HG03108 (cell line): ENCODE results near the gene SUGCT.
"Not testable (repeated sequence)": the region's sequence is repeated elsewhere in the genome, so short reads cannot be mapped to it uniquely, and the experiment has no call there.

Experiments used
- ATAC-seq: cut with Tn5 transposase; IDR thresholded peaks from one replicate; pipeline ENCODE4 v1.9.1; 2021; ENCODE audit warnings: moderate library complexity; ENCODE audit not compliant: unreplicated experiment

SUGCT gene

DNA sequence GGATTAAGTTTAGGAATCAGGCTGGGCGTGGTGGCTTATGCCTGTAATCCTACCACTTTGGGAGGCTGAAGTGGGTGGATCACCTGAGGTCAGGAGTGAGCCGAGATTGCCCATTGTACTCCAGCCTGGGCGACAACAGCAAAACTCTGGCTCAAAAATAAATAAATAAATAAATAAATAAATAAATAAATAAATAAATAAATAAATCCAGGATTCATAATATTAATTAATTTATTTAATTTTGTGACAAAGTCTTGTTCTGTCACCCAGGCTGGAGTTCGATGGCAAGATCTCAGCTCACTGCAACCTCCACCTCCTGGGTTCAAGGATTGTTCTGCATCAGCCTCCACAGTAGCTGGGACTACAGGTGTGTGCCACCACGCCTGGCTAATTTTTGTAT lies 4.2 kb downstream of the SUGCT start:
- no peak for ATAC-seq

DNA sequence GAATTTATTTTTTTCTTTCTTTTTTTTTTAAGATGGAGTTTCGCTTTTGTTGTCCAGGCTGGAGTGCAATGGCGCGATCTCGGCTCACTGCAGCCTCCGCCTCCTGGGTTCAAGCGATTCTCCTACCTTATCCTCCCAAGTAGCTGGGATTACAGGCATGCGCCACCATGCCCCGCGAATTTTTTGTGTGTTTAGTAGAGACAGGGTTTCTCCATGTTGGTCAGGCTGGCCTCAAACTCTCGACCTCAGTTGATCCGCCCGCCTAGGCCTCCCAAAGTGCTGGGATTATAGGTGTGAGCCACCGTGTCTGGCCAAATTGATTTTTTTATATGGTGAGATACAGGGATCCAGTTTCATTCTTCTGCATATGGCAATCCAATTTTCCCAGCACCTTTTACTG lies 5.1 kb downstream of the SUGCT start:
- ATAC-seq, result not testable (repeated sequence)

DNA sequence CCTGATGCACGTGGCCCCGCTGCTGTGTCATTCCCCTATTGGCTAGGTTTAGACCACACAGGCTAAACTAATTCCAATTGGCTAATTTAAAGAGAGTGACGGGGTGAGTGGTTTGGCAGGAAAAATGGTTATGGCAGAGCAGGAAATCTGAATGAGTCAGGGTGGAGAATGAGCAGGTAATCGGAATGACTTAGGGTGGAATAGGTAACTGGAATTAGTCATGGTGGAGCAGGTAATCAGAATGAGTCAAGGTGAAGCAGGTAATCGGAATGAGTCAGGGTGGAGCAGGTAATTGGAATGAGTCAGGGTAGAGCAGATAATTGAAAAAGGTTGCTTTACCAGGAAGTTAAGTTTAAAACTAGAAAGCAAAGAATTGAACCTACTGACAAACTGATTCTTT lies 7.1 kb downstream of the SUGCT start:
- ATAC-seq, result not testable (repeated sequence)

DNA sequence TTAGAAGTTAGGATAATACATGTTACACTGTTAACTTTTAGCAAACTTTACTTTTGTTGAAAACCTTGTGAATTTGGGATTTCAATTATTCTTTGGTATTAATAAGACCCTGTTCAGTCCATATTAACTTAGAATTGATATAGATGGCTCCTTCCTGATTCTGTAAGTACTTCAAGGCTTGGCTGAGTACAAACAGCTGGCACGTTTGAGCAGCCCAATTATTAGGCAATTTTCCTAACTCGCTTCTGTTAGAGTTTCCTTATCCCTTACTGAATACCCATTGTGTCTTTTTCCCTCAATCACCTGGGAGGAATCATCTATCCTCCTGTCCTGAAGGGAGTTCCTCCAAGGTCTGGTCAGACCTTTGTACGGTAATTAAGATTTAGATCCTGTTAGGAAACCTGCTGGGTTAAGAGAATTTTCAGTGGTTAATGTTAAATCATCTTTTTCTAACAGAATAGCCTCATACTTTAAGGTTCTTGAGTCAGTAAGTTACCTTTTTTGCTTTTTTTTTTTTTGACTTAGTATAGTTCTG lies 10.9 kb downstream of the SUGCT start:
- not testable (repeated sequence) for ATAC-seq

DNA sequence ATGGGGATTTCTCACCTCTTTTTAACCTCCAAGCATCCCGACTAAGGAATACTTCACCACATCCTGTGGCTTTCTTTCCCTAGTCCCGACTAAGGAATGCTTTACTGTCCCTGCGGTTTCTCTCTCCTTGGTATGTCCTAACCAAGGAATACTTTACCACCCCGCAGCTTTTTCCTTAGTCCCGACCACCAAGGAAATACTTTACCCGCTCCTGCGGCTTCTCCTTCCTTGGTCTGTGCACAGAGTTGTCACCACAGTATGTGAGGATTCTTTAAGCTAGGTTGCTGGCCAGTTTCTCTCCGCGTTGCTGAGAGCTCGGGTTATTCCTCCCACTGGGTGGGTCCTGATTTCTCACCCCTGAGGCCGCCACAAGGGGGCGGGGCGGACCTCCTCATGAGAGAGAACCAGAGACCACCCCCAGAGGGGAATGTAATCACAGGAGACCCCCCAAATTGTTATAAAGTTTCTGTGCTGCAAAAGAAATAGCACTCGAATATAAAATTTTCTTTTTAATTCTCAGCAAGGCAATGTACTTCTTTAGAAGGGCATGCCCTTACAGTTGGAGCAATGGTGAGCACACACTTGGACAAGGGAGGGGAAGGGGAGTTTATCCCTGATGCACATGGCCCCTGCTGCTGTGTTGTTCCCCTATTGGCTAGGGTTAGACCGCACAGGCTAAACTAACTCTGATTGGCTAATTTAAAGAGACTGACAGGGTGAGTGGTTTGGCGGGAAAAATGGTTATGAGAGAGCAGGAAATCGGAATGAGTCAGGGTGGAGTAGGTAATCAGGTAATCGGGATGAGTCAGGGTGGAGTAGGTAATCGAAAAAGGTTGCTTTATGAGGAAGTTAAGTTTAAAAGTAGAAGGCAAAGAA lies 12.8 kb downstream of the SUGCT start:
- no peak for ATAC-seq

DNA sequence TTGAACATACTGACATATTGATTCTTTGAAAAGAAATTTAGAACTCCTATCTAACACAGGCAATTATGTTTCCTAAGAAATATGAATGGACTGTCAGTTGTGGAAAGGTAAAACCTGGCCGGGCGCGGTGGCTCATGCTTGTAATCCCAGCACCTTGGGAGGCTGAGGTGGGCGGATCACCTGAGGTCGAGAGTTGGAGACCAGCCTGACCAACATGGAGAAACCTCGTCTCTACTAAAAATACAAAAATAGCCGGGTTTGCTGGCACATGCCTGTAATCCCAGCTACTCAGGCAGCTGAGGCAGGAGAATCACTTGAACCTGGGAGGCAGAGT lies 13.4 kb downstream of the SUGCT start:
- not testable (repeated sequence) for ATAC-seq

DNA sequence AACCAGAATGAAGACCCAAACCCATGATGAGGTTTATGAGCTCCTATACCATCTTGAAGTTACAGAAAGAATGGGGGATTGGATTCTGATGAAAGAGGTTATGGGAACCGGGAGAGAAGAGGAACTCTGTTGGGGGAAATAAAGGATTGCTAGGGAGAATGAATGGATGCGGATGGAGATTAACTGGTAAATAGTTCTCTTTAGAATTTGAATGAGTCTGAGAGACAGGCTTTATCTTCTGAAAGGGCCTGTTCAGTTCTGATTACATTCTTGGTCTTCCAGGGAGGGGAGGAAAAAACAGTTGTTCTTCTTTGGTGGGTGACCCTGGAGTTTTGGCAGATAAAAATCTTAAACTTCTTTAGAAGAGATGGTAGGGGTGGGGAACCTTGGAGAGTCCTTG lies 13.9 kb downstream of the SUGCT start:
- no peak for ATAC-seq

DNA sequence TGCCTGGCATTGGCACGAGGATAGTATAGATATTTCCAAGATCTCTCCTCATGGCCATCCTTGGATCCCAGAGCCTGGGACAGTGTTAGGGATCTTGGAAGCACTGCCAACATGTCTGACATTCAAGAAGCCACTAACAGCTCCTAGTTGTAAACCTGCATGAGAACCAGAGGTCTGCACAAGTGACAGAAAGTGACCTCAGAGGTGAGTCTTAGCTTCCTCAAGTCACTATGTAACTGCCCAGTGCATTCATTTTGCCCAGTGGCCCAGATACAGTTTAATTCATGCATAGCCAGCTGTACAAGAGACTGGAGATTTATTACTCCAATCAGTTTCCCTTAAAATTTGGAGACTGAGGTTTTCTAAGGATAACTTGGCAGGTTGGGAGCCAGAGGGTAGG lies 16.7 kb downstream of the SUGCT start:
- no peak for ATAC-seq

DNA sequence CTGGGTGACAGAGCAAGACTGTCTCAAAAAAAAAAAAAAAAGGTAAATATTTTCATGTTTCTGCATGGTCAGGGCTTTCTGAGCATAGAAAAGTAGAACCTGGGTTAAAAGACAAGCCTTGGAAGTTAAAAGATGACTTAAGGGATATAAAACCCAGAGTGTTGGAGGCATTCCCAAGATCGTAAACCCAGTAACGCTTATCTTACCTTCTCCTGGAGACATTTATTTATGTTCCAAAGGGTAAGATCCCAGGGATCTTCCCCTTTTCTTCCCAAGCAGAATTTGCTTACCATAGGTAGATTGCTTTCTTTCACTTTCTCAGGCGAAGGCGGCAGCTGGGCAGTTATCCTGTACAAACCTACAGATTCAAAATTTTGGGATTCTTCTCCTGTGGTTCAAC lies 22.2 kb downstream of the SUGCT start:
- no peak for ATAC-seq

DNA sequence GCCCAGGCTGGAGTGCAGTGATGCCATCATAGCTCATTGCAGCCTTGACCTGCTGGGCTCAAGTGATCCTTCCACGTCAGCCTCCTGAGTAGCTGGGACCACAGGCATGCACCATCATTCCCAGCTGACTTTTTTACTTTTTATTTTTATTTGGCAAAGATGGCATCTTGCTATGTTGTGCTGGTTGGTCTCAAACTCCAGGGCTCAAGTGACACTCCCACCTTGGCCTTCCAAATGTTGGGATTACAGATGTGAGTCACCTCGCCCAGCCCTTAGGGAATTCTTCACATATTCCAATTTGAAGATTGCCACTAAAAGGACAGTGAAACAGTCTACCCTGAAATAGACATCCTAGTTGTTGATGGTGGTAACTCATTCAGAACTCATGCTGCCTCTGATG lies 27.7 kb downstream of the SUGCT start:
- no peak for ATAC-seq

DNA sequence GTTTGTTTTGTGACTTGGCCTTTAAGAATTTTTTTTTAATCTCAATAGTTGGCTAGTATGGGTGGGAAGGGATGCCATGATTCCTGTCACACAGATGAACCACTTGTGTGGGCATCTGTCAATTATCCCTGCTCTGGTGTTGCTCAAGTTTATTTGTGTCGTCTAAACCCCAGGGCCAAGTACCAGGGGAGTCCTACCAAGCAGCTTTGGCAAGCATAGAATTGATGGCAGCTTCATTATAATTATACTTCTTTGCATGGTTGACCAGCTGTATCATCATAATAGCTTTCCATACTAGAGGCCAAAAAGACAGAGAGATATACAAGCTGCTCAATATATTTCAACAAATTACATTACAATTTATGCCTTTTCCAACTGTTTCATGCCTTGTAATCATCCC lies 30.4 kb downstream of the SUGCT start:
- ATAC-seq, result no peak

DNA sequence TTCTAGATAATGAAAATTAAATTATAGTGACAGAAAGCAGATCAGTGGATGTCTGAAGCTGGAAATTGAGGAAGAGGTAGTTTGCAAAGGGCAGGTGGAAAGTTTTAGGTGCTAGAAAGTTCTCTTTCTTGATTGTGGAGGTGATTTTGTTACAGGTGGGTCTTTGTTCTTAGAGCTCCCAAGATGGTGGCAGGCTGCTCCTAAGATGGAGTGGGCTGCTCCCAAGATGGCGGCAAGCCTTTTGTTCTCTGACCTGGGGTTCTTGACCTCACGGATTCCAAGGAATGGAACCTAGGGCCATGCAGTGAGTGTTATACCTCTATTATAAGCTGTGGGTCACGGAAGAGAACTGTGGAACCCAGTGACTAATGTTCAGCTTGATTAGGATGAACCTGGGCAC lies 32.5 kb downstream of the SUGCT start:
- no peak for ATAC-seq

DNA sequence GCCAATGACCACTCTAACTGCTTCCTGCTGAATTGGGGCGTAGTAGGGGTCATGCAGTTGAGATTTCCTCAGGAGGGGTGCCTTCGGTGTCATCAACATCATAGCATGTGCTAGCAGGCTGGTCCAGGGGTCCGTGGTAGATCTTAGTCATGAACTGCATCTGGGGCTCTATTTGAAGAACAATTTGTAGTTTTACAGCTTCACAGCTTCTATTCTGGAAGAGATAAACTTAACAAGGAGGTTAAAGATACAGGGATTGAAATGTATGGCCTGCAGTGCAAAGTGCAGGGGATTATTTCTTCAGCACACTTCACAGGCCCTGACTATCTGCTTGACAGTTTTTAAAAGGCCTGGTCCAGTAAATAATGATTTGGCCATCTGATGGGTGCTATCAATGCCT lies 33.5 kb downstream of the SUGCT start:
- ATAC-seq, result not testable (repeated sequence)

DNA sequence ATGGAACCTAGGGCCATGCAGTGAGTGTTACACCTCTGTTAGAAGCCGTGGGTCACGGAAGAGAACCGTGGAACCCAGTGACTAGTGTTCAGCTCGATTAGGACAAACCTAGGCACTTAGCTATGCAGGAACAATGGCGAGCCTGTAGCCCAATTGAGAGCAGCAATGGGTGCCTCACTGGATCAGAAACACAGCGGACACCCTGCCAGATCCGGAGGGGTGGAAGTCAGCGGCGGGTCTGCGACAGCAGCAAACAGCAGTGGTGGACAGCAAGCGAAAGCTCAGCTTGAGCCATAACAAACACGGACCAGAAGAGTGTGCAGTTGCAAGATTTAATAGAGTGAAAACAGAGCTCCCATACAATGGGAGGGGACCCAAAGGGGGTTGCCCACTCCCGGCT lies 38.3 kb downstream of the SUGCT start:
- not testable (repeated sequence) for ATAC-seq

DNA sequence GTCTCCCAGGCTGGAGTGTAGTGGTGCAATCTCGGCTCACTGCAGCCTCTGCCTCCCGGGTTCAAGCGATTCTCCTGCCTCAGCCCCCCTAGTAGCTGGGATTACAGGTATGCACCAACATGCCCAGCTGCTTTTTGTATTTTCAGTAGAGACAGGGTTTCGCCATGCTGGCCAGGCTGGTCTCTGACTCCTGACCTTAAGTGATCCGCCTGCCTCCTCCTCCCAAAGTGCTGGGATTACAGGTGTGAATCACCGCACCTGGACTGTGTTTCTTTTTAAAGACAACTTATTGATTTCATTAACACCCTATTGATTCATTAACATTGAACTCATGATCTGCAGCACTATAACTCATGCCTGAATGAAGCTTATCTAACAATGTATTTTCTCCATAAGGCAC lies 40.5 kb downstream of the SUGCT start:
- ATAC-seq, result not testable (repeated sequence)

DNA sequence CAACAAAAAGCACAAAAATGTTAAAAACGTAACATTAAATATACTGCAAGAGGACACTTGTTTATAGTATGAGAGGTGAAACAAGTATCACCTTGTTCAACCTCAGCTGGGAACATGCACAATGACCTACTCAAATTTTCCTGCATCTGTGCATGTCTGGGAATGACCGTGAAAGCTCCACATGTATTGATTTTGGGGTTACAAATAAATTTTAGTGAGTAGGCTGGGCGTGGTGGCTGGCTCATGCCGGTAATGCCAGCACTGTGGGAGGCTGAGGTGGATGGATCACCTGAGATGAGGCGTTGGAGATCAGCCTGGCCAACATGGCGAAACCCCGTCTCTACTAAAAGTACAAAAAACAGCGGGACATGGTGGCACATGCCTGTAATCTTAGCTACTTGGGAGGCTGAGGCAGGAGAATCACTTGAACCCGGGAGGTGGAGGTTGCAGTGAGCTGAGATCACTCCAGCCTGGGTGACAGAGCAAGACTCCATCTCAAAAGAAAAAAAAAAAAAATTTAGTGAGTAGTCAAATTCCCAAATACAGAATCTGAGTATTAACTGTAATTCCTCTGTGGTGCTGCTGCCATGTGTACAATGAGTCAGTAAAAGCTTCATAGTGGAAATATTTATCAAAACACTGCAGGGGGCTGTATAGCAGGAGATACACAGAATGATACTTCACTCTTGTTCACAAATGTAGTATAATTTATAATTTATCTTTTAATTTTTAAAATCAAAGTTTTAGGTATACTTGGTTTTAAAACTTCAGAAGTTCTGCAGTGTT lies 41.1 kb downstream of the SUGCT start:
- no peak for ATAC-seq

DNA sequence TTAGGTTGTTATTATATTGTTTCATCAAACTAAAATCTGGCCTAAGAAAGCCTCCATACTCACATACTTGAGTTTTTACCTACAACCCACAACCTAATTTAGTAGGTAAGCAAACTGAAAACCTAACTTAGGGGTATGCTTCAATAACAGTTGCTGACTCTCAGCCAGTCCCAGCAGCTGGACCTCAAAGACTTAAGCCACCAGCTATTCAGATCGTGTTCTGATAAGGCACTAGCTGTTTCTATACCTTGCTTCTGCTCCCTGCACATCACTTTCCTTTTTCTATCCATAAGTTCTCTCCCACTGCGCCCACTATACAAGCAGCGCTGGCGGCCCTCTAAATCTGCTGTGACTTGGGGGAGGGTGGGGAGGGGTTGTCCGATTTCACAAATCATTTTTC lies 42.3 kb downstream of the SUGCT start:
- ATAC-seq, result no peak

DNA sequence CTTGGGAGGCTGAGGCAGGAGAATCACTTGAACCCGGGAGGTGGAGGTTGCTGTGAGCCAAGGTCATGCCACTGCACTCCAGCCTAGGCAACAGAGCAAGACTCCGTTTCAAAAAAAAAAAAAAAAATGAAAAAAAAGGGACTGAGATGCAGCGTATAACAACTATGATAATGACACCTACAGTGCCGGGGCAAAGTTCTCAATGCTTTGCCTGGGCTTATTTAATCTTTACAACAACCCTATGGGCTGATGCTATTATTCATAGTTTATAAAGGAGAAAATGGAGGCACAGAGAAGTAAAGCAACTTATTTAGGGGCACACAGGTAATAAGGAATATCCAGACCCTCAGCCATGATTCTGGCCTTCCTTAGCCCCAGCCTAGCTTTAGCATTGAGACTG lies 47.6 kb downstream of the SUGCT start:
- ATAC-seq, result no peak

DNA sequence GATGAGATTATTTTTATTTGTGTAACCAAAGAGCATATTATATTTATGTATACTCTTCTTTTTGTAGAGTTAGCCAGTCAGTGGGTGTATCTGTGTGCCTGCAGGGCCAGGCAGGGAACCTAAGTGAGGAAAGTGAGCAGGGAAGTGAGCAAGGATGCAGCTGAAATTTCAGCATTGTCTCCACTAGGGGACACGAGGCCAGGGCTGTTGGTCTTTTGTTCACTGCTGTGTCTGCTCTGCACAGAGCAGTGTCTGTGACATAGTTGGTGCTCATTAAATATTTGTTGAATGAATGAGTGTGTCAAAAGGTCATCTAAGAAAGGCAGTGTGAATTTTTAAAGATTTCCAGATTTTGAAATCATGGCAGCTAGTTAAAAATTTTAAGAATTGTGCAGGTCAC lies 51.8 kb downstream of the SUGCT start:
- ATAC-seq, result no peak

DNA sequence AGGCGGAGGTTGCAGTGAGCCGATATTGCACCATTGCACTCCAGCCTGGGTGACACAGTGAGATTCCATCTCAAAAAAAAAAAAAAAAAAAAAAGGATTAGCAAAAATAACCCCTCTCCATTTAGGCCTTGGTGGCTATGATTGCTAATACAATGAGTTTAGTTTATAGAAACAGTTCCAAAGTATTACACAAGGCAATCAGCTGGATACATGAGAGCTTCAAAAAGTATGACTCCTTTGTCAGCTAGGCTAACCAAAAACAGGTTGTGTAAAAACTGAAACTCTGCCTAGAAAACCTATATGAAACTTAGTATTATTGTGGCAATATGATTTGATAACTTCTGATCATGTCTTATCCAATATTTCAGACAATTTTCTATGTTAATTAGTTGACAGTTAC lies 57.2 kb downstream of the SUGCT start:
- no peak for ATAC-seq

DNA sequence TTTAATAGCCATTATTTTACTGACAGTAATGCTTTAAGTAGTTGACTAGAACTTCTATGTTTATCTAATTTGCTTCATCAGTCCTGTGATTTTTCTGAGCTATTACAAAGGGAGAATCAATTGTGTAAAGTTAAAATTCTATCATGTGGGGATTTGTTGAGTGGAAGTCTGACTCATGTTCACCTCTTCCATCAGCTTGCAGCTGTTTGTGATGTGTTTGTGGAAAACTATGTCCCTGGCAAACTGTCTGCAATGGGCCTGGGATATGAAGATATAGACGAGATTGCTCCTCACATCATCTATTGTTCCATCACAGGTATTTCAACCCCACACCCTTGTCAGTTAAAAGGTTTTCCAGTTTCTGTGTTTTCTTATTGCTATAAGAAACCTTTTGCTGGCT lies 59.9 kb downstream of the SUGCT start:
- ATAC-seq, result no peak

DNA sequence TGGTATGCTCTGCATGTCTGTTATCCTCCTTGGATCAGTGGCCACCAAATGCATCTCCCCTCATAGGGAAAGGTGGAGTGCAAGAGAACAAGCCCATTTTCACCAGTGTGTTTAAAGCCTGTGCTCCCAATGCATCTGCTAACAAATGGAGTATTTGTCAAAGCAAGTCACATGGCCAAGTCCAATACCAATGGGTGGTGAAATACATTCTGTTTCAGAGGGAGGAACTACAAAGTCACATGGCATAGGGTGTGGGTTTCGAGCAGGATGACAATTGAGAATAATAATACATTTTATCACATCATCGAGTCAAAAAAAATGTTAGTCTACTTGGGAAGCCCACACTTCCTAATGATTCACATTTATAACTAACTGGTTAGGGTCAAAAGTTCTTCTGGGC lies 62.7 kb downstream of the SUGCT start:
- ATAC-seq, result no peak
